ENCODE results near the gene BTBD17.
"Not testable (repeated sequence)": the region's sequence is repeated elsewhere in the genome, so short reads cannot be mapped to it uniquely, and the experiment has no call there.

Gene BTBD17, protein sequence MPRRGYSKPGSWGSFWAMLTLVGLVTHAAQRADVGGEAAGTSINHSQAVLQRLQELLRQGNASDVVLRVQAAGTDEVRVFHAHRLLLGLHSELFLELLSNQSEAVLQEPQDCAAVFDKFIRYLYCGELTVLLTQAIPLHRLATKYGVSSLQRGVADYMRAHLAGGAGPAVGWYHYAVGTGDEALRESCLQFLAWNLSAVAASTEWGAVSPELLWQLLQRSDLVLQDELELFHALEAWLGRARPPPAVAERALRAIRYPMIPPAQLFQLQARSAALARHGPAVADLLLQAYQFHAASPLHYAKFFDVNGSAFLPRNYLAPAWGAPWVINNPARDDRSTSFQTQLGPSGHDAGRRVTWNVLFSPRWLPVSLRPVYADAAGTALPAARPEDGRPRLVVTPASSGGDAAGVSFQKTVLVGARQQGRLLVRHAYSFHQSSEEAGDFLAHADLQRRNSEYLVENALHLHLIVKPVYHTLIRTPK

DNA sequence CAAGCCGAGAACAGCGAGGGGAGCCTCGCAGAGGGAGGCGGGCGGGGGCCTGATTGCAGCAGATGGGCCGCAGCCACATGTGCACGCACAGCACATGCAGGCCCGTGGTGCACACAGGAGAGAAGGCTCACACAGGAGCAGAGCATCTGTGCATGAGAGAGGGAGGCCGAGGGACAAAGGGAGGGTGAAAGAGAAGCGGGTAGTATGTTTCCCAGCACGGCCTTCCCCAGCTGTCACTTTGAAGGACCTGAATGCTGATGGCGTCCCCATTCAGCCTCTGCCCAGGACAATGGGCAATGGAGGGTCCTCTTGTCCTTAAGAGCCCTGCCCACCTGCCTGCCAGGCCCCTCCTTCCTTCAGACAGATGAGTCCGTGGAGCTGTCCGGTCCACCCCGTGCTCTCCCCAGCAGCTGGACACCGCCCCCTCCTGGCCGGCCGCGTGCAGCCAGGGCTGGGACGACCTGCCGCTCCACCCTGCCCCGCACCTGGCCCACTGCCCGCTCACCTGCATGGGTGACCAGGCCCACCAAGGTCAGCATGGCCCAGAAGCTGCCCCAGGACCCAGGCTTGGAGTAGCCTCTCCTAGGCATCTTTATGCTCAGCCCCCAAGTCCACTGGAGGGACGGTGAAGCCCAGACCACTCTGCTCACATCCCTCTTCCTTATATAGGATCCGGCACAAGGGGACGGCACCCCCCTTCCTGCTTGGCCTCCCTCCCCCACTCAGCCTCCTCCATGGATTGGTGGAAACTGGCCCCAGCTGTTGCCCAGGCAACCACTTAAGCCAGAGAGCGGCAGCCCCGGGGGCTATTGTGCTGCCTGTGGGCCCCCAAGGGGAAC, at the start of gene BTBD17:
TSS of gene BTBD17 (minus strand) at position 639 of the 839 bp plus-strand sequence. CDS start at position 590, 49 bp downstream.
- peak; percentile 48 for DNase-seq

DNA sequence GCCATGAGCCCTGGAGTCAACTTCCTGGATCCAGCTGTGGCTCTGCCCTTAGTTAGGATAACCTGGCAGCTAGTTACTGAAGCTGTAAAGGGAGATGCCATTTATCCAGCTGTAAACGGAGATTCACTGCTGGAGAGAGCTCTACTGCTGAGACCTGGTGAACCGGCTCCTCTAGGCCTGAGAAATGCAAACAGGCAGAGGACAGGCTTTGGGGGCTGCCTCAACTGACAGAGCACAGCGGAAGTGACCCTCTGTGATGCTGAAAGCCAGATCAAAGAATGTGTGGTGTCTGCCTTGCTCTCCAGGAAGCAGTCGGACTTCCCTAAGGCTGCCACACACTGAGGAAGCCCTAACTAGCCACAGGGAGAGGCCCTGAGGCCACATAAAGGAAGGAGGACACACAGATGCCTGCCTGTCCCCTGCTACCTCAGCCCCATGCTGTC, 48.4 kb upstream of the BTBD17 start:
- DNase-seq = no peak

DNA sequence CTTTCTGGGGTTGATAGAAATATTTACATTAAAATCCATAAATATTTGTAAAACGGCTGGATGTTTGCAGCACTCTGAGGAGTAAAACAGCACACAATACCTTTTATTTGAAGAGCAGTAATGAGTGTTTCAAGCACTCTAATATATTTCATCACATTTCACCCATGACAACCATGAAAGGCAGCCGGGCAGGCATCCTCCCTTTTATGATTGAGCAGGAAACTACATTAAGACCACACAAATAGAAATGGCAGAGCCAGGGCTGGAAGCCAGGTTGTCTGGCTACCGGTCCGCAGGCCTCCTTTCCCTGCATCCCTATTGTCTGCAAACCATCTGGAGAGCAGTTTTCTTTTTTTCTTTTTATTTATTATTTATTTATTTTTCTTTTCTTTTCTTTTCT, 47.1 kb upstream of the BTBD17 start:
- no peak for DNase-seq

DNA sequence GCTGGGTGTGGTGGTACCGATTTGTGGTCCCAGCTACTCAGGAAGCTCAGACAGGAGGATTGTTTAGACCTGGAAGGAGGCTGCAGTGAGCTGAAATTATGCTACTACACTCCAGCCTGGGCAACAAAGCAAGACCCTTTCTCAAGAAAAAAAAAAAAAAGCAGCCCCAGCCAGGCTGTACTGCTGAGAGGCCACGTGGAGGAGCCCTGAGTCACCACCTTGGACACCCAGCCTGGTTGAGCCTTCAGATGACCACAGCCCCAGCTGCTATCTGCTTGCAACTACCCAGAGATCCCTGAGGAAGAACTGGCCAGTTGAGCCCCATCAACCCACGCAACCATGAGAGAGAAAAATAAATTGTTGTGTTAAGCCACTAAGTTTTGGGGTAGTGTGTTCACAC, 46.6 kb upstream of the BTBD17 start:
- peak; percentile 16 for DNase-seq

DNA sequence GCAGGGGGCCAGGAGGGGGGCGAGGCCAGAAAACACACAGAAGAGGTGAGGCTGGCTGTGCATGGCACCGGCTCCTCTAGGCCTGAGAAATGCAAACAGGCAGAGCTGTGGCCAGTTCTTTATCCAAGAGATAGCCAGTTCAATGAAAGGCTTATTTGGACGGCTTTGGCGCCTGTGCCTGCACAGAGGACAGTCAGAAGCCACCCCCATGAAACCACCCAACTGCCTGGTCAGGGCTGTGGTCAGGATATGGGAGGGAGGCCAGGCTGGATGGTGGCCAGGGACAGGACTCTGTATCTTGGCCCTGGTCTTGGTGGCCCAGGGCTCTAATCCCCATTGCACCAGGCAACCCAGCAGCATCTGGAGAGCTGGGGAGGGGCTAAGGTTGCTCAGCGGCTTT, 45.7 kb upstream of the BTBD17 start:
- DNase-seq = no peak

DNA sequence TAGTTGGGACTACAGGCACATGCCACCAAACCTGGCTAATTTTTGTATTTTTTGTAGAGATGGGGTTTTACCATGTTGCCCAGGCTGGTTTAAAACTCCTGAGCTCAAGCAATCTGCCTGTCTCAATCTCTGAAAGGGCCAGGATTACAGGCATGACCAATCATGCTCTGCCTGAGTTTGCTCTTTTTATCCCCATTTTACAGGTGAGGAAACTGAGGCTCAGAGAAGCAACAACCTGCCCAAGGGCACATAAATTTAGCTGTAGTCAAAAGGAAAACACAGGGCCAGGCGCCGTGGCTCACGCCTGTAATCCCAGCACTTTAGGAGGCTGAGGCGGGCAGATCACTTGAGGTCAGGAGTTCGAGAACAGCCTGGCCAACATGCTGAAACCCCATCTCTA, 43.6 kb upstream of the BTBD17 start:
- not testable (repeated sequence) for DNase-seq

DNA sequence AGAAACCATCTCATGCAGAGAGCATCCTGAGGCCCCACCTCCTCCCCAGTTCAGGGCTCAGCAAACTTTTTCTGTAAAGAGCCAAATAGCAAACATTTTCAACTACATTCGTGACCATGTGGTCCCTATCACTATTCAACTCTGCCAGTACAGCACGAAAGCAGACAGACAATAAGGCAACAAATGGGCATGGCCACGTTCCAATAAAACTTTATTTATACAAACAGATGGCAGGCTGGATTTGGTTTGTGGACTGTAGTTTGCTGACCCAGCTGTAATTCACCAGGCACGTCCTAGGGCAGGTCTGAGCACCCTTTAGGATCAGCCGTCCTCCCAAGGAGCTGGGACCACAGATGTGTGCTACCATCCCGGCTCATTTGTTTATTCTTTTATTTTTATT, 43.1 kb upstream of the BTBD17 start:
- DNase-seq = no peak

DNA sequence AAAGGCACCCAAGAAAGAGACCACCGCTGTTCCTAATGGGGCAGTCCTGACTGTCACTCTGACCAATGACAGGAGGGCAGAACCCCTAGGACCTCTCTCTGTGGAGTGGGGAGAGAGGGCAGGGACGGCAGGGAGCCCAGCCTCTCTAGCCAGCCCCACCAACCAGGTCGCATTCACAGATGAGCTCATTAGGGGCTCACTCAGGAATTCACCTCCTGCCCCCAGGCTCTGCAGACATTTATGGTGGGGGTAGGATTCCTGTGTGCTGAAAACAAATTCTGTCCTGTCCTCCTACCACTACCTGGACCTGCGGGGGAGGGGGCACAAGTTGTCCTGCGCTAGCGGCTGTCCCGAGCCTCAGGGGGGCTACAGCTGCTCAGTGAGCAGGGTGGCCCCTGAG, 42.5 kb upstream of the BTBD17 start:
- no peak for DNase-seq

DNA sequence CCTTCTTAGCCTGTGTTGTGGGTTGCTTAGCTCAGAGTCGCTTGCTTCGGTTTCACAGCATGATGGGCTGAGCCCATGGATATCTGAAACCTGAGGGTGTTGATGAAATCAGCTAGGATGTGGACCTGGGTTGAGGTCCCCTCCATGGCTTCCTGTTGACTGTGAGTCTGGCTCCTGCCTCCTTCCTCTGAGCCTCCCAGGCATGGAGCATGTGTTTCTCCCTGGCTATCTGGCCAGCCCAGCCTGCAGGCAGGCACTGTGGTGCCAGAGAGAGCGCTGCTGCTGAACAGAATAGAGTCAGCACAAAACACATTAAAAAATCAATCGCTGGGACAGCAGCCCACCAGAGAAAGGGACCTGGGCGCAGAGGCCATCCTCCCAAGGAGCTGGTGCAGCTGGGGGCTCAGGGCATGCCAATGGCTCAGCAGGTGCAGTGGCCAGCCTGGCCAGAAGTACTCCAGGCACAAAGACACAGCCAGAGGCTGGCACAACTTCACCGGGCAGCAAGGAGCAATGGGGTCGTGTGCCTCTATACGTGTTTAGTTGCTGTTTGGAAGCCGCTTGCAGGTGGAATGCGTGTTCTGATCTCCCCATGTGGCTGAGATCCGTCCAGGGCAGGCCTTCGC, 42.0 kb upstream of the BTBD17 start:
- DNase-seq = no peak

DNA sequence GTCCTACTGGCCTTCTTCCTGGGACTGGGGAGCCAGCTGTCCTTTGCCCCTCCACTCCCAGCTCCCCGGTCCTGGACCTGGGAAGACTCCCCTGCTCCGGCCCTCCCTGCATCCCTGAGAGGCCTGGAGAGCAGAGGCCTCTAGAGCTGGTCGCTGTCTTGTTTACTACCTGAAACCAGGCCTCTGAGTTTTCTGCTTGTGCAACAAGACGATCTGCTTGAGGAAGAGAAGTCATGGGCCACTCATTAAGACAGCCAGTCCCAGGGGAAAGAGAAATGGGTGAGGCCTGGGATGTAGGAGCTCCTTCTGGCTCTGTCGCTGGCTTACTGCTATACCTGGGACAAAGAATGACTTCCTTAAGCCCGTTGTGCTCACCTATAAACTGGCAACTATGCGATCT, 40.4 kb upstream of the BTBD17 start:
- no peak for DNase-seq

DNA sequence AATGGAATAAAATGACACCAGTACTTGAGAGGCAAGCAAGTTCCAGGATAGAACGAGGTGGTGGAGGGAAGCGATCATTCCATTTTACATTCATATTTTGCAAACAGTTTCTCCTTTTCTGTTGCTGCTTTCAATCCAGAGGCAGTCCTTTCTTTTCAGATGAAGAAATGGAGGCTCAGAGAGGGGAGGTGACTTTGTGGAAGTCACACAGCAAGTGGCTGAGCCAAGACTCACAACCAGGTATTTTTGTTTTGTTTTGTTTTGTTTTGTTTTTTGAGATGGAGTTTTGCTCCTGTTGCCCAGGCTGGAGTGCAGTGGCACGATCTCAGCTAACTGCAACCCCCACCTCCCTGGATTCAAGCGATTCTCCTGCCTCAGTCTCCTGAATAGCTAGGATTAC, 34.9 kb upstream of the BTBD17 start:
- no peak for DNase-seq

DNA sequence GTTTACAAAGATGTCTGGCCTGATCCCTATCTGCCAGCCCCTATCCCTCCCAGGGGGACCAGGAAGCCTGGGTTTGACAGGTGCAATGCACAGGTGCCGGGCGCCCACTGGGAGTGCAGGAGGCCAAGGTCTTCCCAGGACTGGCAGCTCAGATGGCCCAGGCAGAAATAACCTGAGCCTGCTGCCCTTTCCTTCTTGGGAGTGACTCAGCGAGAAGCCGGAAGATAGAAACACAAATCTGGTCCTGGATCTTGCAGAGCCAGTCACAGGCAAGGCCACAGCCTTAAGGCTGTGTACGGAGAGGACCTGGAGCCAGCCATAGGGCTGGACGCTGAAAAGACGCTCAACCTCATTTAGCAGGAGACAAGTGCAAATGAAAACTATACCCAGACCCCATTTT, 33.3 kb upstream of the BTBD17 start:
- no peak for DNase-seq

DNA sequence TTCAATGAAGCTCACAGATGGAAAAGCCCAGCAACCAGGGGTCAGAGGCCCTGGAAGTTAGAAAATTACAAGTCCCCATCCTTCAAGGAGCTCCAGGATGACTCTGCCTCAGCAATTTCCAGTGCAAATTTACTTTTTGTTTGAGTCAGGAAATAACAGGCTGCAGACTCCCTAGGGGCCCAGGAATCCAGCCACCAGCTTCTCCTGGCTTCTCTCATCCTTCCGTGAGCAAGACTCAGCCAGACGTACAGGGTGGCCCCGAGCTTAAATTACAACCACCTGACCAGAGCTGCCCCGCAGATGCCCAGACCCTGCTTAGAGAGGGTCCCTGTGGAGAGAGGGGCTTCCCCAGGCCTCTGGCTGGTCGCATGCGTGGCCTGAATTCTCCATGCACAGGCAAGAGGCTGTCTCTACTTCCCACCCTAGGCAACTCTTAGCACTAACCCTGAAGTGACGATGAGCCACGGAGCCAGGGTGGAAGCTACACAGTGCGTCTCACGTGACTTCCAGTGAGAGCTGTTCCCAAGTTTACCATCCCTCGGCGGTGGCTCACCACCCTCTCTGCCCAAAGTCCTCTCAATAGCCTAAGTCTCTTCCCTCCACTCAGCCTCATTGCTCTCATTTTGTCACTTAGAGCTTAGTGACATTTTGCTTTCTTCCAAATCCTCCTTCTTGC, 32.7 kb upstream of the BTBD17 start:
- DNase-seq = no peak

DNA sequence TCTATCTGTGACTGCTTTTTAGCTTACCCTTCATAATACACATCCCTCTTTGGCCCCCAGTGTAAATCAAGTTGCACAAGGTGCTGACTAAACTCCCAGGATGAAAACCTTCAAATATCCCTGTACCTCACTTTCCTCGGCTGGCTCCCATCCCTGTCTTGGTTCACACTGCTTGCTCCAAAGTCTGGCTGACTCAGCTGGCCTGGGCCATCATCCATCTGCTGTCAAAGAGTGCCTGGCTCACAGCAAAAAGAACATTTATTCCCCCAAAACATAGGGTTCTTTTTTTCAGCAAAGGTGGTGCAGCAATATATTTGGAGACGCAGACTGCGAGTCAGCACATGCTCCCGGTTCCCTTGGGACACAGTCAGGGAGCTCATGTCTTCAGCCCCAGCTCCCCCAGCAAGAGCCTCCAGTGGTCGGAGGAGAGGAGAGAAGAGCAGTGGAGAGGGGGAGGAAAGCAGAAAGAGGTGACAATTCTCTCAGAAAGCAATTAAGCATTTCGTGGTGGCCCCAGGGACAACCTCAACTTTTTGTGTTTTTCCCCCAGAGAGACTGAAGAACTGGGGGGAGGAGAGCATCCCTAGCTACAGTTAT, 31.8 kb upstream of the BTBD17 start:
- DNase-seq = no peak

DNA sequence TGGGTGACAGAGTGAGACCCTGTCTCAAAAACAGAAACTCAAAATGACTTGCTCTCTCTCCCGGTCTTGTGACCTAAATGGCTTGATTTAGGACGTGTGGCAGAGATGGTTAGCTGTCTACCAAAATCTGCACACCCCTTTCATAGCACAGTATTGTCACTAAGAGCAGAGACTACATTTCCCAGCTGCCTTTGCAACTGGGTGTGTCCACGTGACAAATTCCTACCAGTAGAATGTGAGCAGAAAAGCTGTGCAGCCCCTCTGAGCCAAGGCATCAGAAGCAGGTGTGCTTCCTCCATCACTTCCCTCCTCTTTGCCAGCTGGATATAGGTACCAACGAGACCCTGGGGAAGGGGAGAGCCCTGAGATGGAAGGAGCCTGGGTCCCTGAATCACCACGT, 31.2 kb upstream of the BTBD17 start:
- DNase-seq = peak; percentile 10

DNA sequence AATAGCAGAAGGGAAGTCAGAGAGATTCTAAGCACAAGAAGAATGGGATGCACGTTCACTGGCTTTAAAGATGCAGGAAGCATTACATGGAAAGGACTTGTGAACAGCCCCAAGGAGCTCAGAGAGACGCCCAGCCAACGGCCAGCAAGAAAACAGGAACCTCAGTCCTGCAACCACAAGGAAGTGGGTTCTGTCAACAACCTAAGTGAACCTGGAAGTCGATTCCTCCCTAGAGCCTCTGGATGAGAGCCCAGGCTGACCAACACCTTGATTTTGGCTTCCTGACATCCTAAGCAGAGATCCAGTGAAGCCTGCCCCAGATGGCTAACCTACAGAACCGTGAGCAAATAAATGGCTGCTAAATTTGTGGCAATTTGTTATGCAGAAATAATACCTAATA, 30.1 kb upstream of the BTBD17 start:
- DNase-seq = peak; percentile 56

DNA sequence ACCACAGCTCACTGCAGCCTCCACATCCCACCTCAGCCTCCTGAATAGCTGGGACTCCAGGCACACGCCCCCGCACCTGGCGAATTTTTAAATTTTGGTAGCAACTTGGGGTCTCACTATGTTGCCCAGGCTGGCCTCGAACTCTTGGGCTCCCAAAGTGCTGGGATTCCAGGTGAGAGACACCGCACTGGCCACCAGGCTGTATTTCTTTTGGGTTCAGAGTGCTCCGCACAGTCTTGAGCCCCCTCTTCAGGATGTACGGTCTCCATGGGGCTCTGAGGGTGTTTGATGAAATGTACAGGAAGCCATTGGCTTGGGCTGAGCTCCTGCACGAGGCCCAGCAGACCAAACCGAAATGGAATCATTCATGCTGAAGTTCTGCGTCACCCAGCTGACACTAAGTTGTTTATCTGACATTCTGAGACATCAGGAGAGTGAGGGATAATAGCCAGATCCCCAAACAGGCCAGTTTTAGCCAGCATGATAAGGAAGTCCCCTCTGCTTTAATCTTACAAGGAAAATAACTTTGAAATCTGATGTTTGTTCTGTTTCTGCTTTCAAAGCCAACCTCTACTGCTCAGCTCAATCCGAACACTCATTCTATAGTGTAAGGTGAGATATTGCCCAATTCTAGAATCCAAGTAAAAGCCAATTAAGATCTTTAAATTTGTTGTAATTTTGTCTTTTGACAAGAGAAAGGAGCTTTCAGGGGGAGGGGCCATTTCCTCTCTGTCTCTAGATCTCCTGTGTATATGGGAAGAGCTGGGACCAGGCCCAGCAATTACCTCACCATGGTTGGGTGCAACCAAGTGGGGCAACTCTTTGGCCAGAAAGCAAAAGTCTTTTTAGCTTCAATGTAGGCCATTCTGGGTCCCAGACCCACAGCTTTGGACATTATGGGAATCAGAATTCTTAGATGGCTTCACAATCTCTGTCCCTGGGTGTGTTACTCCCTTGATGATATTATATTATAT, 29.3 kb upstream of the BTBD17 start:
- no peak for DNase-seq

DNA sequence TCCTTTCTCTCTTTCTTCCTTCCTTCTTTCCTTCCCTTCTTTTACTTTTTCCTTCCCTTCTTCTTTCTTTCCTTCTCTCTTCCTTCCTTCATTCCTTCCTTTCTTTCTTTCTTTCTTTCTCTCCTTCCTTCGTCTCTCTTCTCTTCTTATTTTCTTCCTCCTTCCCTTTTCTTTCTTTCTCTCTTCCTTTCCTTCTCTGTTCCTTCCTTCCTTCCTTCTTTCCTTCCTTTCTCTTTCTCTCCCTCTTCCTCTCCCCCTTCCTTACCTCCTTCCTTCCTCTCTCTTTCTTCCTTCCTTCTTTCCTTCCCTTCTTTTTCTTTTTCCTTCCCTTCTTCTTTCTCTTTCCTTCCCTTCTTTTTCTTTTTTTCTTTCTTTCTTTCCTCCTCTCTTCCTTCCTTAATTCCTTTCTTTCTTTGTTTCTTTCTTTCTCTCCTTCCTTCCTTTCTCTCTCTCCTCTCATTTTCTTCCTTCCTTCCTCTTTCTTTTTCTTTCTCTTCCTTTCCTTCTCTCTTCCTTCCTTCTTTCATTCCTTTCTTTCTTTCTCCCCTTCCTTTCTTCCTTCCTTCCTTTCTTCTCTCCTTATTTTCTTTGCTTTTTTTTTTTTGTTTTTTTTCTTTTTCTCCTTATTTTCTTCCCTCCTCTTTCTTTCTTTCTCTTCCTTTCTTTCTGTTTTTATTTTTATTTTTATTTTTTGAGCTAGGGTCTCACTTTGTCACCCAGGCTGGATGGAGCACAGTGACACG, 28.4 kb upstream of the BTBD17 start:
- no peak for DNase-seq

DNA sequence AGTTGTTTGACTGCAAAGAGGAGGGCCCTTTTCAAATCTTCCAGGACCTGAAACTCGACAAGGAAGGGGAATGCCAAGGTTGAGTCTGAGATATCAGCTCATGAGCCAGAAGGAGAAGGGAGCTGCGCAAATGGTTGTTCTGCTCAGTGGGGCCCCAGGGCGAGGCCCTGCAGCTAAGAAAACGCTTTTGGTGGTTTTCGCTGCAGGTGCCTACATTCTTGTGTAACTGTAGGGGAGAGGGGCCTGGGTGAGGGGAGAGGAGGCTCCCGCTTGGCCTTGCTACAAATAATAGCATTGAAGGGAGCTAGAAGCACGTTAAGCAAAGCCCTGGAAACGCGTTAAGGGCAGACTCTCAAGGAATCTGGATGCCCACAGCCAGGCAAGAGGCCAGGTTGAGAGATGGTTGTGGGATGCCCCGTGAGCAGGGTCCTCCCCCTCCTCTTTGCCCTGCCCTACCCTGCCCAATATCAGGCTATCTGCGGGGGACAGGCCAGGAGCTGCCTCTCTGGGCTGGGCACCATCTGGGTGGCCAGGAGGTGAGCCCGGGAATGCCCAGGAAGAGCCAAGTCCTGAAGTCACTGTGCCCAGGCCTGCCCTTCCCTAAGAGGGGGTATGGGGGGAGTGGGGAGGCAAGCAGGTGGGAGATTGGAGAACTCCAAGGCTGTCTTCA, 27.6 kb upstream of the BTBD17 start:
- no peak for DNase-seq
